HEK293 (cell line): ENCODE data around the gene NBPF20.
"Not testable (repeated sequence)": the region's sequence is repeated elsewhere in the genome, so short reads cannot be mapped to it uniquely, and the experiment has no call there.

Experiments used
- ATF2 ChIP-seq: fragments of 450-650 bp; formaldehyde crosslinking; IDR thresholded peaks from 2 replicates; pipeline ENCODE4 v1.5.1; 2016; ENCODE audit warnings: missing biosample characterization, missing genetic modification characterization, low read depth
- CTCF ChIP-seq: fragments of 450-650 bp; formaldehyde crosslinking; IDR thresholded peaks from 2 replicates; pipeline ENCODE4 v1.5.1; 2016; ENCODE audit warnings: missing biosample characterization, missing genetic modification characterization
- PRDM4 ChIP-seq: fragments of 450-650 bp; formaldehyde crosslinking; IDR thresholded peaks from 2 replicates; pipeline ENCODE4 v1.5.1; 2017; ENCODE audit warnings: missing biosample characterization, missing genetic modification characterization
- REST ChIP-seq: fragments of 450-650 bp; formaldehyde crosslinking; IDR thresholded peaks from 2 replicates; pipeline ENCODE4 v1.5.1; 2016; ENCODE audit warnings: missing biosample characterization, missing genetic modification characterization
- SP7 ChIP-seq: fragments of 450-650 bp; formaldehyde crosslinking; IDR thresholded peaks from 2 replicates; pipeline ENCODE4 v1.5.1; 2016; ENCODE audit warnings: missing biosample characterization, missing genetic modification characterization
- ZBTB48 ChIP-seq: fragments of 450-650 bp; formaldehyde crosslinking; IDR thresholded peaks from 2 replicates; pipeline ENCODE4 v1.5.1; 2016; ENCODE audit warnings: missing biosample characterization, missing genetic modification characterization
- ZBTB7A ChIP-seq: fragments of 450-650 bp; formaldehyde crosslinking; IDR thresholded peaks from 2 replicates; pipeline ENCODE4 v1.5.1; 2016; ENCODE audit warnings: low read depth, missing biosample characterization, missing genetic modification characterization
- ZNF114 ChIP-seq: fragments of 450-650 bp; formaldehyde crosslinking; IDR thresholded peaks from 2 replicates; pipeline ENCODE4 v1.5.0; 2017; ENCODE audit warnings: missing biosample characterization, missing genetic modification characterization
- ZNF133 ChIP-seq: fragments of 450-650 bp; formaldehyde crosslinking; IDR thresholded peaks from 2 replicates; pipeline ENCODE4 v1.5.1; 2016; ENCODE audit warnings: missing biosample characterization, missing genetic modification characterization
- ZNF140 ChIP-seq: fragments of 450-650 bp; formaldehyde crosslinking; IDR thresholded peaks from 2 replicates; pipeline ENCODE4 v1.5.1; 2016; ENCODE audit warnings: missing biosample characterization, missing genetic modification characterization
- ZNF639 ChIP-seq: fragments of 450-650 bp; formaldehyde crosslinking; IDR thresholded peaks from 2 replicates; pipeline ENCODE4 v1.5.1; 2016; ENCODE audit warnings: missing biosample characterization, missing genetic modification characterization

GRCh38 chr1:145429329-145429728 lies 3.9 kb upstream of the NBPF20 start:
- TF ChIP-seq ATF2 (tag by site-specific recombination); ZNF639 (tag by site-specific recombination); ZNF133; PRDM4 (tag by site-specific recombination); CTCF (tag by site-specific recombination); ZNF114 (tag by site-specific recombination); ZBTB48 (tag by site-specific recombination); ZBTB7A (tag by site-specific recombination); ZNF140 (tag by site-specific recombination); REST (tag by site-specific recombination); SP7 (tag by site-specific recombination): not testable (repeated sequence)
